ENCODE data around the gene PRAC1.

PRAC1 gene

DNA sequence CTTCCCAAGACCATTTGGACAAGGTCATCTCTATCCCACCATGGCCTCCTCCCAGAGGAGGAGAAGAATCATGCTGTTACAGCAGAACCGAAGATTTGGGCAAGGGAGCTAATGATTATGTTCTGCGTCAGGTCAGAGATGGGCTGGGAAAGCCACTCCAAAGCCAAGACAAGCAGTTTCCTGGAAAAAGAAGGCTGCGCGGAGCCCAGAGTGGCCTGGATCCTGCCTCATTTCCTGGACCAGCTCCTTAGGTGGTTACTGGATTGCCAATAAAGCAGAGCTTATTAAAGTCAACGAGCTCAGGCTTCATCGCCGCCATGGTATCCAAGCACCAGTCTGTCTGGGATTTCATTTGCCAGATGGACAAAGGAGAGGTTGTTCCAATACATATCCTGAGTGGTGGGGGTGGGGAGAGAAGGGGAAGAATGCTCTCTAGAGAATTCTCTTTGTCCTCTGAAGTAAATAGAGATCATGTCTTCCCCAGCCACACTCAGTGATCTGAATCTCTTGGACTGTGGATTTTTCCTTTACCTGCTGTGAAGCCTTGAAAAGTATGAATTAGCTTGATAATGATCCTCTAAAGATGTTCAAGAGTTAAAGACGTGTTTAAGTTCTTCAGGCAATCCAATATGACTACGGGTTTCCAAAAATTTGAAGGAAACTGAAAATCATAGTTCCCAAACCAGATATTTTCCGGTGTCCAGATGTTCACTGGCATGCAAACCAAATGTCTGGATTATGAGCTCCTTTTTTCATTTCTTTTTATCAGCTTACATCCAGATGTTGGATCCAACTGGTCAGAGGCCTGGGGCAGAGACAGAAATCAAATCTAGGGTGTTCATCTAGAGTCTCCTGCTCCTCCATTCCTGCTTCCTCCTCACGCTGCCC, 17.7 kb downstream of the PRAC1 start:
- Histone ChIP-seq H3K9me3 (replicated peaks; ENCODE audit: low read length) (no peaks in the 10 kb centered on the region), H3K36me3 (ENCODE audit: insufficient read depth, low read length) (no peaks in the 10 kb centered on the region), H3K9ac (ENCODE audit: low read depth, low read length) (no peak overlapping the region), H3K4me1 (ENCODE audit: control insufficient read depth, insufficient read depth, low read length) (no peaks in the 10 kb centered on the region), H3K4me3 (ENCODE audit: low read length) (no peak overlapping the region), H3K27me3 (ENCODE audit: control insufficient read depth, insufficient read depth, low read length) (peaks cover 80% of the 10 kb centered on the region), H3K4me2 (ENCODE audit: low read length) (no peak overlapping the region)

DNA sequence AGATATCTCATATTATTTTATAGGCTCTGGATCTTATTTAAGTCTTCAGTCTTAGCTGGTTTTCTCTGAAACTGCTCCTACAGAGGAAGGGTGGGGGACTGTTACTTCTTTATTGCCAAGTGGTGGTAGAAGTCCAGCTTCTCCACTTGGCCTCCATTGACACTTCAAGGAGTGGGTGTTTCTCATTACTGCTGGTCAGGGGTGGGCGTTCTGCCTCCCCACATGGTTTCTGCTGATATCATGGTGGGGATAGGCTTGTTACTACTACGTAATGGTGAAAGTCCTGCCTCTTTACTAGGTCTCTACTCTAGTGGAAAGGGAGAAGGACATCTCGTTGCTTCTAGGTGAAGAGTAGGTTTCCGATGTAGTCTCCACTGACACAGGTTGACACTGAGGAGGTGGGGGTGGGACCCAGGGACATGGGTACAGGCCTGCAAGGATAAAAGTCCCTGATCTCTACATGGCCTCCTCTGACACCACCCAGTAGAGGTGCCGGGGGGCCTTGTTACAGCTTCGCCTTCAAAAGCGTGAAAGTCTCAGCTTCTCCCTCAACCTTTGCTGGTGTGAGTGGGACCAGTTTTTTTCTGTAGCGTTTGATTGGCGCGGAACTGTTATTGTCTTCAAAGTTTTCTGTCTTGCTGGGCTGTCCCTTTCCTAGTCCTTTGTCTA, 20.3 kb downstream of the PRAC1 start:
- Histone ChIP-seq H3K9ac (ENCODE audit: low read depth, low read length) (no peak overlapping the region), H3K4me2 (ENCODE audit: low read length) (no peak overlapping the region), H3K4me1 (ENCODE audit: control insufficient read depth, insufficient read depth, low read length) (no peaks in the 10 kb centered on the region), H3K4me3 (ENCODE audit: low read length) (no peak overlapping the region), H3K27me3 (ENCODE audit: control insufficient read depth, insufficient read depth, low read length) (peaks cover 69% of the 10 kb centered on the region), H3K36me3 (ENCODE audit: insufficient read depth, low read length) (no peaks in the 10 kb centered on the region), H3K9me3 (replicated peaks; ENCODE audit: low read length) (no peaks in the 10 kb centered on the region)

DNA sequence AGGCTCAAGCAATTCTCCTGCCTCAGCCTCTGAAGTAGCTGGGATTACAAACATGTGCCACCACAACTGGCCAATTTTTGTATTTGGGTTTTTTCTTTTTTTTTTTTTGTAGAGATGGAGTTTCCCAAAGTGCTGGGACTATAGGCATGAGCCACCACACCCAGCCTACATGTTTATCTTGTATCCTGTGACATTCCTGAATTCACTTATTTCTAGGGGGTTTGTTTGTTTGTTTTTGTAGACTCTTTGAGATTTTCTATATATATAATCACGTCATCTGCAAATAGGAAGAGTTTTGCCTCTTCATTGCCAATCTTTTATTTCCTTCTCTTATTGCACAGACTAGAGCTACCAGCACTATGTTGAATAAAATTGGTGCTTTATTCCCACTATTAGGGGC, 29.1 kb downstream of the PRAC1 start:
- Histone ChIP-seq H3K9ac (ENCODE audit: low read depth, low read length) (no peak overlapping the region), H3K9me3 (replicated peaks; ENCODE audit: low read length) (no peaks in the 10 kb centered on the region), H3K36me3 (ENCODE audit: insufficient read depth, low read length) (no peaks in the 10 kb centered on the region), H3K4me2 (ENCODE audit: low read length) (no peak overlapping the region), H3K27me3 (ENCODE audit: control insufficient read depth, insufficient read depth, low read length) (peaks cover 47% of the 10 kb centered on the region), H3K4me1 (ENCODE audit: control insufficient read depth, insufficient read depth, low read length) (no peaks in the 10 kb centered on the region), H3K4me3 (ENCODE audit: low read length) (no peak overlapping the region)

DNA sequence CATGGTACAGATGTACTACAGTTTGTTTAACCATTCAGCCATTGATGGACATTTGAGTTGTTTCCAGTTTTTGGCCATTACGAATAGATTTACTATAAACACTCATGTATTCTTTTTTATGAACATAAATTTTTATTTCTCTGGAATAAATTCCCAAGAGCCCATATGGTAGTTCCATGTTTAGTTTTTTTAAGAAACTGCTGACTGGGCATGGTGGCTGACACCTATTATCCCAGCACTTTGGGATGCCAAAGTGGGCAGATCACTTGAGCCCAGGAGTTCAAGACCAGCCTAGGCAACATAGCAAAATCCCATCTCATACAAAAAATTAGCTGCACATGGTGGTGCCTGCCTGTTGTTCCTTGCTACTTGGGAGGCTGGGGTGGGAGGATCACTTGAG, 30.3 kb downstream of the PRAC1 start:
- H3K27me3 ChIP-seq (ENCODE audit: control insufficient read depth, insufficient read depth, low read length): peaks cover 45% of the 10 kb centered on the region
- no peak overlapping the region for H3K4me3 ChIP-seq (ENCODE audit: low read length)
- H3K4me2 ChIP-seq (ENCODE audit: low read length): no peak overlapping the region
- H3K9me3 ChIP-seq (replicated peaks; ENCODE audit: low read length): no peaks in the 10 kb centered on the region
- H3K9ac ChIP-seq (ENCODE audit: low read depth, low read length): no peak overlapping the region
- H3K4me1 ChIP-seq (ENCODE audit: control insufficient read depth, insufficient read depth, low read length): no peaks in the 10 kb centered on the region
- no peaks in the 10 kb centered on the region for H3K36me3 ChIP-seq (ENCODE audit: insufficient read depth, low read length)

DNA sequence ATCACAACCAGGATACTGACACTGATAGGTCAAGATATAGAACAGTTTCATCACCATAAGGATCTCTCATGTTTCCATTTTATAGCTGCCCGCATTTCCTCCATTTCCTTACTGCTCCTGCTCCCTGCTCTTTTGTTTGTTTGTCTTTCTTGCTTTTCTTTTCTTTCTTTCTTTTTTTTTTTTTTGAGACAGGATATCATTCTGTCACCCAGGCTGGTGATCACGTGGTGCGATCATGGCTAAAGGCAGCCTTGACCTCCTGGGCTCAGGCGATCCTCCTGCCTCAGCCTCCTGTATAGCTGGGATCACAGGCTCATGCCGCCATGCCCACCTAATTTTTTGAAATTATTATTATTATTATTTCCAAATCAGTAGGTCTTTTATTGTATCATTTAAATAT, 31.7 kb downstream of the PRAC1 start:
- Histone ChIP-seq H3K9me3 (replicated peaks; ENCODE audit: low read length) (no peaks in the 10 kb centered on the region), H3K4me3 (ENCODE audit: low read length) (no peak overlapping the region), H3K4me1 (ENCODE audit: control insufficient read depth, insufficient read depth, low read length) (no peaks in the 10 kb centered on the region), H3K36me3 (ENCODE audit: insufficient read depth, low read length) (no peaks in the 10 kb centered on the region), H3K27me3 (ENCODE audit: control insufficient read depth, insufficient read depth, low read length) (peaks cover 40% of the 10 kb centered on the region), H3K4me2 (ENCODE audit: low read length) (no peak overlapping the region), H3K9ac (ENCODE audit: low read depth, low read length) (no peak overlapping the region)

DNA sequence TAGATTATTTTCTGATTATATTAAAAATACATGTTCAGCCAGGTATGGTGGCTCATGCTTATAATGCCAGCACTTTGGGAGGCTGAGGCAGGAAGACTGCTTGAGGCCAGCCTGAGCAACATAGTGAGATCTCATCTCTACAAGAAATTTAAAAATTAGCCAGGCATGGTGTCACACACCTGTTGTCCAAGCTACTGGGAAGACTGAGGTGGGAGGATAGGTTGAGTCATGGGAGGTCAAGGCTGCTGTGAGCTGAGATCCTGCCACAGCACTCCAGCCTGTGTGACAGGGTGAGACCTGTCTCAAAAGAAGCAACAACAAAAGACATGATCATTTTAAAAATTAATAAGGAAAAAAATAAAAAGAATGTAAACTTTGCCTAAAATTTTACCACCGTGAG, 40.7 kb downstream of the PRAC1 start:
- no peak overlapping the region for H3K4me3 ChIP-seq (ENCODE audit: low read length)
- no peaks in the 10 kb centered on the region for H3K9me3 ChIP-seq (replicated peaks; ENCODE audit: low read length)
- H3K27me3 ChIP-seq (ENCODE audit: control insufficient read depth, insufficient read depth, low read length): peaks cover 65% of the 10 kb centered on the region
- H3K4me2 ChIP-seq (ENCODE audit: low read length): no peak overlapping the region
- H3K9ac ChIP-seq (ENCODE audit: low read depth, low read length): no peak overlapping the region
- H3K4me1 ChIP-seq (ENCODE audit: control insufficient read depth, insufficient read depth, low read length): no peaks in the 10 kb centered on the region
- H3K36me3 ChIP-seq (ENCODE audit: insufficient read depth, low read length): no peaks in the 10 kb centered on the region

DNA sequence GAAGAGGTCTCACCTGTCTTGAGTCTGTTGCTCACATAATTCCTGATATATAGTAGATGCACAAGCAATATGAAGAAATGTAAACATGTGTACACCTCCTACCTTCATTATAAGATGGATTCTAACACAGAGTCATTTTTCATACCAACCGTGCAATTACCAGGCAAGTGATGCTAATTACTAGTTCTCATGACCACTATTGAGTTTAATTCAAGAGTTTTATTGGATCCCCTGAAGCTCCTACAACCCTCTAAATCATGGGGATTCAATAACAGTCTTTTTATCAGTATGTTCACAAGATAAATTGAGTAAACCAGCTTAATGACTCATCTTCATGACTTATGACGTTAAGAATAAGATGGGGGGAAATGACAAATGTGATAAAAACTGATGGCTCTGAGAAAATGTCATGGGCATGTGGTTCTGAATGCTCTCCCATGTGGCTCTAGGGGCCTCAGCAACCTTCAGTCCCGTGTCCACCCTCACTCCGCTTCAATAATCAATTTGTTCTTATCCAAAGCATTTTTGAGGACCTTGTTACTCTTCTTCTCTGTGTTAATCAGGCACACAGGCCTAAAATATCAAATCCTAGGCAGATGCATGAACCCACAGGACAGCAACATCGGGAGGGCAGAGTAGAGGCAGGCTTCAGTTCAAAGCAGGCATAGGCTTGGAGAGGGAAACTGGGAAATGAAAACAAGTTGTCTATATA, 42.8 kb downstream of the PRAC1 start:
- Histone ChIP-seq H3K4me3 (ENCODE audit: low read length) (no peak overlapping the region), H3K4me2 (ENCODE audit: low read length) (no peak overlapping the region), H3K9ac (ENCODE audit: low read depth, low read length) (no peak overlapping the region), H3K9me3 (replicated peaks; ENCODE audit: low read length) (no peaks in the 10 kb centered on the region), H3K27me3 (ENCODE audit: control insufficient read depth, insufficient read depth, low read length) (peaks cover 80% of the 10 kb centered on the region), H3K36me3 (ENCODE audit: insufficient read depth, low read length) (no peaks in the 10 kb centered on the region), H3K4me1 (ENCODE audit: control insufficient read depth, insufficient read depth, low read length) (no peaks in the 10 kb centered on the region)

DNA sequence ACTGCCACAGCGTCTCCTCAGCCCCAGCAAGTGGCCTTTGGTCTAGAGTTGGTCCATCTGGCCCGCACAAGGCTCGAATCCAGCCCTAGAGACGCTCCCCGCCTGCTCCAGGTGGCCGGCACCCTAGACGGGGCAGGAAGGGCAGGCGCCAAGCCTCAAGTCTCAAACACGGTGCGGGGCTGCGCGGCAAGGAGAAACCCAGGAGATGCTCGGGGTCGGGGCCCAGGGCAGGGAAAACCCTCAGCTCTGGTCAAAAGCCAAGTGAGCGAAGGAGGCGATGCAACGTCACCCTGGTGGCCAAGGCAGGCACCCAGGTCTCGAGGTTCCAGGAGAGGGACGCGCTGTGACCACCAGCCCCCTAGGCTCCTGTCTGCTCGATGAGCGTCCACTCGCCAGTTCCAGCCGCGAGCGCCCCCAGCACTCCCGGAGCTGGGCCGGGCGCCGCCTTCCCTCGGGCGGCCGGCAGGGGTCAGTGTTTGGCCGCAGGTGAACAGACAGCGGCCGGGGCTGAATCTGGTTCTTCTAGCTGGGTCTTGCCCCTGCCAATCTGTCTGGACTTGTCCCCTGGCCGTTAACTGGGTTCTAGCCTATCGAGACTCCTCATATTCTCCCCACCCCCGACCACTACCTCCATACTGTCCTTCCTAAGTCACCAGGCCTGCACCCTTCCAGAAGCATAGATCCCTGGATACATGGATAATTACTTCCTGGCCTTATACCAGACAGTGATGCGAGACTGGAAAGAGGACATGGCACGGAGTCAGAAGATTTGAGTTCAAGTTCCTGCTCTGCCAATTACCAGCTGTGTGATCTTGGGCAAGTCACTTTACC, 44.0 kb downstream of the PRAC1 start:
- Histone ChIP-seq H3K9me3 (replicated peaks; ENCODE audit: low read length) (no peaks in the 10 kb centered on the region), H3K27me3 (ENCODE audit: control insufficient read depth, insufficient read depth, low read length) (peaks cover 83% of the 10 kb centered on the region), H3K36me3 (ENCODE audit: insufficient read depth, low read length) (no peaks in the 10 kb centered on the region), H3K4me2 (ENCODE audit: low read length) (peak overlapping the region; percentile 68), H3K4me3 (ENCODE audit: low read length) (no peak overlapping the region), H3K4me1 (ENCODE audit: control insufficient read depth, insufficient read depth, low read length) (no peaks in the 10 kb centered on the region), H3K9ac (ENCODE audit: low read depth, low read length) (no peak overlapping the region)

DNA sequence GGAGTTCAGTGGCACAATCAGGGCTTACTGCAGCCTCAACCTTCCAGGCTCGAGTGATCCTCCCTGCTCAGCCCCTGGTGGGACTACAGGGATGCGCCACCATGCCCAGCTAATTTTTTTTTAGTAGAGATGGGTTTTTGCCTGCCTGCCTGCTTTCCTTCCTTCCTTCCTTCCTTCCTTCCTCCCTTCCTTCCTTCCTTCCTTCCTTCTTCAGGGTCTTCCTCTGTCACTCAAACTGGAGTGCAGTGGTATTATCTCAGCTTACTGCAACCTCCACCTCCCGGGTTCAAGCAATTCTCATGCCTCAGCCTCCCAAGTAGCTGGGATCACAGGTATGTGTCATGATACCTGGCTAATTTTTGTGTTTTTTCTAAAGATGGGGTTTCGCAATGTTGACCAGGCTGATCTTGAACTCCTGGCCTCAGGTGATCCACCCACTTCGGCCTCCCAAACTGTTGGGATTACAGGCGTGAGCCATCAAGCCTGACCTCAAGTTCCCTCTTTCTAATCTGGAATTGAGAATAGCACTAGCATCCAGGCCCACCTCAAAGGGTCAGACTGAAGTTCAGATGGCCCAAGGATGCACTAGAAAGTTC, 45.3 kb downstream of the PRAC1 start:
- Histone ChIP-seq H3K9ac (ENCODE audit: low read depth, low read length) (no peak overlapping the region), H3K27me3 (ENCODE audit: control insufficient read depth, insufficient read depth, low read length) (peaks cover 72% of the 10 kb centered on the region), H3K36me3 (ENCODE audit: insufficient read depth, low read length) (no peaks in the 10 kb centered on the region), H3K4me3 (ENCODE audit: low read length) (no peak overlapping the region), H3K4me2 (ENCODE audit: low read length) (no peak overlapping the region), H3K4me1 (ENCODE audit: control insufficient read depth, insufficient read depth, low read length) (no peaks in the 10 kb centered on the region), H3K9me3 (replicated peaks; ENCODE audit: low read length) (no peaks in the 10 kb centered on the region)

DNA sequence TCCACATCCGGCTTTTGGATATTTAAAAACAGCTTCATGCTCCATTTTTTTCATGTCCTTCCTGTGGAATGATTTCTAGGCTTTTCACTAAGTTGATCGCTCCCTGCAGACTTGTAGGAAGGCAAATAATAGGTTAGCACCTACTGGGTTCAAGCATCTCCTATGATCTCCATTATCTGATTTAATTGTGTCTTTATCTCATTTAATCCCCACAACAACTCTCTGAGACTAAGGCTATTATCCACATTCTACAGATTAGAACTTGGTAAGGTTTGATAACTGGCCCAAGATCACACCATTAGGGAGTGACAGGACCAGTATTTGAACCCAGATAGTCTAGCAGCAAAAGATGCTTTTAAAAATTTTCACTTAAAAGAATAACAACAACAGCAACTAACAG, 50.0 kb downstream of the PRAC1 start:
- H3K9ac ChIP-seq (ENCODE audit: low read depth, low read length): no peak overlapping the region
- H3K4me3 ChIP-seq (ENCODE audit: low read length): no peak overlapping the region
- no peaks in the 10 kb centered on the region for H3K36me3 ChIP-seq (ENCODE audit: insufficient read depth, low read length)
- peaks cover 63% of the 10 kb centered on the region for H3K27me3 ChIP-seq (ENCODE audit: control insufficient read depth, insufficient read depth, low read length)
- H3K4me1 ChIP-seq (ENCODE audit: control insufficient read depth, insufficient read depth, low read length): peaks cover 3% of the 10 kb centered on the region
- no peaks in the 10 kb centered on the region for H3K9me3 ChIP-seq (replicated peaks; ENCODE audit: low read length)
- no peak overlapping the region for H3K4me2 ChIP-seq (ENCODE audit: low read length)

Measured in skeletal muscle satellite cell (primary cell).